RWPE1 (cell line): Measurements from ENCODE around the gene BRD7.

Experiments used
- CTCF ChIA-PET: fragments of 350-600 bp; sonication (Branson Sonifier 250); formaldehyde crosslinking; extraction: SDS; loops from one replicate; lab custom pipeline; 2021; lab: Yijun Ruan, JAX
- POLR2A ChIA-PET: fragments of 400-600 bp; formaldehyde crosslinking; extraction: SDS; loops from one replicate; lab custom pipeline; 2020; ENCODE audit warnings: antibody characterized with exemption; ENCODE audit not compliant: low non-redundant PET; lab: Yijun Ruan, JAX
- DNase-seq: peaks from one replicate; pipeline ENCODE4 v3.0.0; 2012; ENCODE audit warnings: low spot score
- H3K27ac ChIP-seq: fragments of 450-650 bp; 2 replicates; pipeline ENCODE4 v1.5.1; 2017
- CTCF ChIP-seq: fragments of 450-650 bp; conservative IDR thresholded peaks from 2 replicates; pipeline ENCODE4 v1.5.1; 2017; ENCODE audit warnings: low read depth, mild to moderate bottlenecking

The BRD7 gene

GRCh38 chr16:50365791-50366575 is 2.8 kb downstream of the BRD7 start:
- H3K27ac ChIP-seq: no peak overlapping the region
- ChIA-PET CTCF (no interaction called here), POLR2A (no interaction called here)
- no peak for DNase-seq
- TF ChIP-seq CTCF: no peak

- TF ChIP-seq CTCF: no peak
- no peak for DNase-seq
- ChIA-PET CTCF (interaction anchor here (0.7 to 1.1 kb wide), 2 partner anchors 9 to 190 kb away, joined by 3 to 4 read pairs; no protein-coding TSS in a partner anchor), POLR2A (no interaction called here)
- H3K27ac ChIP-seq: no peak overlapping the region
Measured at GRCh38 chr16:50363656-50364055, 5.1 kb downstream of the BRD7 start.

GRCh38 chr16:50360779-50361178 is 8.0 kb downstream of the BRD7 start:
- ChIA-PET CTCF (interaction anchor here (0.6 to 2.1 kb wide), 4 partner anchors 9 to 484 kb away, joined by 3 to 9 read pairs (median 5); no protein-coding TSS in a partner anchor), POLR2A (no interaction called here)
- no peak overlapping the region for H3K27ac ChIP-seq
- TF ChIP-seq CTCF: no peak
- DNase-seq: no peak

- no peak for TF ChIP-seq CTCF
- DNase-seq: peak; percentile 67
- CTCF ChIA-PET: interaction anchor here (0.6 to 2.1 kb wide), 6 partner anchors 9 to 484 kb away, joined by 3 to 9 read pairs (median 4); no protein-coding TSS in a partner anchor
- POLR2A ChIA-PET: no interaction called here
- no peak overlapping the region for H3K27ac ChIP-seq
Measured at GRCh38 chr16:50360033-50360778, 8.6 kb downstream of the BRD7 start.

GRCh38 chr16:50359626-50360025 is 9.2 kb downstream of the BRD7 start:
- CTCF ChIA-PET: interaction anchor here (0.6 to 2.1 kb wide), 5 partner anchors 10 to 162 kb away, joined by 4 to 9 read pairs (median 4); no protein-coding TSS in a partner anchor
- POLR2A ChIA-PET: no interaction called here

More at GRCh38 chr16:50359626-50360025, 9.2 kb downstream of the BRD7 start:
- H3K27ac ChIP-seq: no peak overlapping the region
- no peak for DNase-seq
- TF ChIP-seq CTCF: no peak
